Aorta (tissue), 5 donors: ENCODE results near the gene PLCB1. TPM values are rescaled to one million over a fixed set of nuclear protein-coding genes. Genes with fewer than 3 reads are reported as not detected.
A peak's percentile ranks its signal among the peaks of the same experiment; 100 is the strongest.

Experiments
- ATAC-seq: fragments of 200-7000 bp; cut with Tn5 transposase; one replicate; pipeline ENCODE4 v1.9.1; 2022; ENCODE audit warnings: moderate library complexity; ENCODE audit not compliant: low FRiP score
- DNase-seq, 2 donors: peaks; one replicate each; pipeline ENCODE4 v3.0.0-alpha.2; 2020
- H3K27ac ChIP-seq, 2 donors: one replicate each; pipeline ENCODE4 v1.5.1; 2013; ENCODE audit warnings: low read length in 2 of 2, mild to moderate bottlenecking in 2 of 2, moderate library complexity in 2 of 2, control low read depth in 1 of 2, inconsistent platforms in 1 of 2, low read depth in 1 of 2
- H3K27me3 ChIP-seq, 2 donors: one replicate each; pipeline ENCODE4 v1.6.1; 2013; ENCODE audit warnings: control low read depth in 1 of 2, low read length in 1 of 2, mild to moderate bottlenecking in 1 of 2, moderate library complexity in 1 of 2; ENCODE audit not compliant: insufficient read depth in 2 of 2, control insufficient read depth in 1 of 2
- H3K36me3 ChIP-seq, 2 donors: one replicate each; pipeline ENCODE4 v1.6.1; 2013; ENCODE audit warnings: control low read depth in 1 of 2, low read length in 1 of 2, mild to moderate bottlenecking in 1 of 2; ENCODE audit not compliant: insufficient read depth in 2 of 2, control insufficient read depth in 1 of 2
- H3K4me1 ChIP-seq, 2 donors: one replicate each; pipeline ENCODE4 v1.6.1; 2013; ENCODE audit warnings: low read length in 2 of 2, control low read depth in 1 of 2, mild to moderate bottlenecking in 1 of 2, moderate library complexity in 1 of 2; ENCODE audit not compliant: insufficient read depth in 2 of 2, control insufficient read depth in 1 of 2
- H3K4me3 ChIP-seq, 2 donors: one replicate each; pipeline ENCODE4 v1.5.1; 2013; ENCODE audit warnings: low read length in 2 of 2, control low read depth in 1 of 2, mild to moderate bottlenecking in 1 of 2
- H3K9me3 ChIP-seq: one replicate; pipeline ENCODE4 v1.6.1; 2013; ENCODE audit warnings: mild to moderate bottlenecking, low read length; ENCODE audit not compliant: control insufficient read depth
- WGBS, 2 donors: extraction: QIAGEN DNeasy Blood & Tissue Kit; methylation state at CpG; one replicate each; pipeline ENCODE4 v1.1.7; 2013; 5-methylcytosine and 5-hydroxymethylcytosine counted together
- intact Hi-C, 2 donors: fragments of 100-400 bp; cut with DNase I; formaldehyde crosslinking; loops; one replicate each; pipeline versions ENCODE4 v1.14.2 to v1.15.0; 2022
- long read RNA-seq, 2 donors: library from polyadenylated mRNA; unstranded; transcript quantifications; one replicate each; pipeline ENCODE4 v2.0.0, GENCODE V29; 2020 to 2021
- polyA plus RNA-seq, 2 donors: library from polyadenylated mRNA; stranded (reverse); fragments of 200-250 nt; gene quantifications; one replicate each; pipeline ENCODE4 v1.2.3, GENCODE V29; 2013
- total RNA-seq, 2 donors: library from RNA; stranded (reverse); fragmentation: NEBNext Ultra II Directional; extraction: Animal tissue kit (Norgen Biotek cat#: 25700); gene quantifications; one replicate each; pipeline ENCODE4 v1.2.1, GENCODE V29; 2021
- donor health status: healthy with polysubstance abuse.
- donor health status: Bipolar disorder and iron deficiency.
- donor health status: DM: no; HTN: no; CAD: no.
- donor health status: DM: no; HTN: no; CAD: no.
- donor health status: DM: yes; HTN: yes; CAD: no.

The PLCB1 gene
- total RNA-seq (10 to 100 TPM; 10.7 to 35.0 TPM), polyA plus RNA-seq (1 to 10 TPM; 1.4 to 2.4 TPM)
- long read RNA-seq, donor 1, partial matches to known transcripts = 2 of 21 reads
- long read RNA-seq, donor 1, other reads (novel, unspliced or antisense) = 19 of 21 reads
- long read RNA-seq, donor 2, full-length matches to known transcripts = 1 of 36 reads
- long read RNA-seq, donor 2, partial matches to known transcripts = 3 of 36 reads
- long read RNA-seq, donor 2, other reads (novel, unspliced or antisense) = 32 of 36 reads

DNA sequence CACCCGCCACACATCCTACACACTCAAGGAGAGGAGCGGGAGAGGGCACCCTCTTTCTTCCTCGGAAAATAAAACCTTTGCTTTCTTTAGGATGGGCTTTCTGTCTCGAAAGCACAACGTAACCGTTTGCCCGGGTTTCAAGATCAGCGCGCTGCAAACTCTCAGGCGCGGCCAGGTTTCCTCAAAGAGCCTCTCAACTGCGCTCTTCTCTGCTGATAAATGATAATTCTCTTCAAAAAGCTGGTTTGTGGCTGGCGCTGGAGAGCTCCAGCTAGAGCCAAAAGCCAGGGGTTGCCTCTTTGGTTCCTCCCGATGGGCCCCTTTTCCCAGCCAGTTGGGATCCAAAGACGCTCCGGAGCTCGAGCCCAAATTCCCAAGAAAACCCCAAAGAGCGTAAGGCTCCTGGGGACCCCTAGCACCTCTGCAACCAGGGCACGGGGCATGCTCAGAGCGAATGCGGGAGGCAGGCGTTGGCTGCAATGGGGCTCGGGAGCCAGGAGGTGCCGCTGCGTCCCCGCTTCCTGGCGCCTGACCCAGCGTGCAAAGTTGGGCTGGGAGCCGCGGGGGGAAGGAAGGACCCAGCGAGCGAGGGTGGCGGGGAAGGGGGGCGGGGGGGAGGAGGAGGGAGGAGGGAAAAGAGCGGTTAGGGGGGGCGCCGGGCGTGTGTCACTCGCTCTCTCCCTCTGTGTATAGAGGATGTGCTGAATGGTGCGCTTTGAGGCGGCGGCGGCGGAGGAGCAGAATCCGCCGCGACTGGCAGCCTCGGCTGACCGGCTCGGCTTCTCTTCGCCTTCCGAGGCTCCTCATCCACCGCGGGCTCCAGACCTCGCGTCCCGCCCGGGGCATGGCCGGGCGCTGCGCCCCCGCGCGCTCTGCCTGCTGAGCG lies at the start of gene PLCB1:
Gene PLCB1 (plus strand): TSS at position 669 of the 886 bp plus-strand sequence. CDS start 386 bp downstream, outside the sequence.
- no peaks in the 10 kb centered on the region for H3K27me3 ChIP-seq
- peak within 1 kb of the TSS; percentile 31 for H3K4me3 ChIP-seq
- H3K27ac ChIP-seq = no peak within 1 kb of the TSS
- no peaks in the 10 kb centered on the region for H3K36me3 ChIP-seq
- peak; percentile 83 to 93 for DNase-seq
- intact Hi-C loops = loop anchor here (5.0 to 10.0 kb wide), 2 partner anchors 255 to 593 kb away; no protein-coding TSS in a partner anchor
- 1% methylated on average over 33 to 65 of the region's 65 CpGs for WGBS, 2 donors
- no peaks in the 10 kb centered on the region for H3K4me1 ChIP-seq
- ATAC-seq = peak; percentile 96
- H3K9me3 ChIP-seq = no peaks in the 10 kb centered on the region

DNA sequence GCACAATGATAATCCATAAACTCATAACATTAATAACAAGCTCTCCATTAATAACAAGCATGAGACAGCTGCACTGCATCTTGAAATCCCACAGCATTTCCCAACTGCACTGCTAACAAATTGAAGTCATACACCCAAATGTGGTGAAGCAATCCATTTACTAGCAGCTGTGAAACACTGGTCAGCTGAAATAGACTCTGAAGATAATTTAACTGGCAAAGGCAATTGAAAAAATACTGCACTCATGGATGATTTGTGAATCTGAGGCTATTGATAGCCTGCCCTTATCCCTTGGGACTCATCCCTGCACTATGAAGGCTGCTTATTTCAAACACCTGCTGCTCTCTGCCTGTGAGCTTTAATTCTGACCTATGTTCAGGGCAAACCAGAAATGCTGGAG lies 49.1 kb upstream of the PLCB1 start:
- peak; percentile 65 for ATAC-seq
- H3K27ac ChIP-seq = no peak overlapping the region

DNA sequence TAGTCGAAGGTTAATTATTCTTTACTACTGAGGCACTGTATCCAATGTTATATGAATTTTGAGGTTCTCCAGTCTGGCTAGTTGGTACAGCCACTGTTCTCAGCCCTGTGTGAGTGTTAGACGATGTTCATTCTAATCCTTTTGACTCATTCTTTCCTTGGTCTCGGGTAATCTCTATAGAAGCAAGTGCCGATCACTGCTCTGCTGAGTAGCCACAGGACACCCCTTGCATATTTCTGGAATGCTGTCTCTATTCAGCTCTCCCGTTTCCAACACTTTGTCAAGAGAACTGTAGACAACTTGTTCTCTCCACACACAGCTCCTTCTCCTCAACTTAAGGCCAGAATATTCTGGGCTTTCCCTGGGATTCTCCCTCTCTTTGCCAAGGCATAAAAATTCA lies 42.4 kb upstream of the PLCB1 start:
- intact Hi-C loops = no loop called here
- H3K27me3 ChIP-seq = no peaks in the 10 kb centered on the region
- no peaks in the 10 kb centered on the region for H3K36me3 ChIP-seq
- WGBS, 2 donors = 77 to 78% methylated on average over 5 of the region's 5 CpGs
- no peak overlapping the region for H3K27ac ChIP-seq
- no peaks in the 10 kb centered on the region for H3K4me1 ChIP-seq
- H3K9me3 ChIP-seq = no peaks in the 10 kb centered on the region
- ATAC-seq = no peak
- DNase-seq = no peak
- H3K4me3 ChIP-seq = no peak overlapping the region

More for the DNA sequence above, 49.1 kb upstream of the PLCB1 start:
- Histone ChIP-seq H3K9me3 (no peaks in the 10 kb centered on the region), H3K4me1 (no peaks in the 10 kb centered on the region), H3K4me3 (no peak overlapping the region), H3K27me3 (no peaks in the 10 kb centered on the region), H3K36me3 (no peaks in the 10 kb centered on the region)
- no peak for DNase-seq
- intact Hi-C loops = no loop called here

DNA sequence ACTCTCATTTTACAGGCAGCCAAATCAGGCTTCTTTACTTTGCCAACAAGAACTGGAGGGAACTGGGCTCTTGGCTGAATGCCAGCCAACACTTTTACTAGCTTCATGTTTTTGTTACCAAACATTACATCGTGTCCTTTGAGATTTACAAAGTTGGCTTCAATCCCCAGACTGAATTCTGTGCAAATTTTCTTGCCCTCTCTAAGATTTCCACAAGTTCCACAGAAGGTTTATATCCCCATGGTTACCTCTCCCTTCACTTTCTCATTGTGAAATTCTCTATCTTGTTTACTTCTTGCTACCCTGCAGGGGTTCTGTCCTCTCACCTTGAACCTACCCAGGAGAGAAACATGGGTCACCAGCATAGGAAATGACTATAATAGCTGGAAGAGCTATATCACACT lies 37.6 kb upstream of the PLCB1 start:
- WGBS, 2 donors = 0 to 1% methylated on average over 1 of the region's 1 CpG
- Histone ChIP-seq H3K4me3 (no peak overlapping the region), H3K27me3 (no peaks in the 10 kb centered on the region), H3K36me3 (no peaks in the 10 kb centered on the region), H3K27ac (no peak overlapping the region), H3K4me1 (no peaks in the 10 kb centered on the region), H3K9me3 (no peaks in the 10 kb centered on the region)
- DNase-seq (peak in 1 of 2 donors; percentile 54), ATAC-seq (peak; percentile 79)
- intact Hi-C loops = no loop called here

DNA sequence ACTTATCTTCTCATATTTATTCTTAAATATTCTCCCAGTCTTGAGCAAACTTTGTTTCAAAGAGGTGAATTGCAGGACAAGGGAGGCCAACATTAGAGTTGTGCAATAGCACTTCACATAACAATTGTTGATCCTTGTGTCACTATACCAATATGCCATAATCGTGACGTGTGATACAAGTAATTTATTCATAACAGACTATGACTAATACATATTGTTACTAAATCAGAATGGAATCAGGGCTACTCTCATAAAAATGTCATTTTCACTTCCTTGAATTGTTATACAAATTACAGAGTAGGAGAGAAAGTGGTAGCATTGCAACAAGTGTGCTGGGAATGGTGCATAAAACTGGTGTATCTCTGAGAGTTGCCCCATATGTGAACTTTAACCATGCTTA lies 37.2 kb upstream of the PLCB1 start:
- no peak overlapping the region for H3K27ac ChIP-seq
- no peak for DNase-seq
- ATAC-seq = peak; percentile 52
- no peak overlapping the region for H3K4me3 ChIP-seq
- WGBS, 2 donors = 15 to 20% methylated on average over 2 of the region's 2 CpGs
- intact Hi-C loops = no loop called here
- no peaks in the 10 kb centered on the region for H3K36me3 ChIP-seq
- H3K4me1 ChIP-seq = no peaks in the 10 kb centered on the region
- no peaks in the 10 kb centered on the region for H3K27me3 ChIP-seq
- H3K9me3 ChIP-seq = no peaks in the 10 kb centered on the region

DNA sequence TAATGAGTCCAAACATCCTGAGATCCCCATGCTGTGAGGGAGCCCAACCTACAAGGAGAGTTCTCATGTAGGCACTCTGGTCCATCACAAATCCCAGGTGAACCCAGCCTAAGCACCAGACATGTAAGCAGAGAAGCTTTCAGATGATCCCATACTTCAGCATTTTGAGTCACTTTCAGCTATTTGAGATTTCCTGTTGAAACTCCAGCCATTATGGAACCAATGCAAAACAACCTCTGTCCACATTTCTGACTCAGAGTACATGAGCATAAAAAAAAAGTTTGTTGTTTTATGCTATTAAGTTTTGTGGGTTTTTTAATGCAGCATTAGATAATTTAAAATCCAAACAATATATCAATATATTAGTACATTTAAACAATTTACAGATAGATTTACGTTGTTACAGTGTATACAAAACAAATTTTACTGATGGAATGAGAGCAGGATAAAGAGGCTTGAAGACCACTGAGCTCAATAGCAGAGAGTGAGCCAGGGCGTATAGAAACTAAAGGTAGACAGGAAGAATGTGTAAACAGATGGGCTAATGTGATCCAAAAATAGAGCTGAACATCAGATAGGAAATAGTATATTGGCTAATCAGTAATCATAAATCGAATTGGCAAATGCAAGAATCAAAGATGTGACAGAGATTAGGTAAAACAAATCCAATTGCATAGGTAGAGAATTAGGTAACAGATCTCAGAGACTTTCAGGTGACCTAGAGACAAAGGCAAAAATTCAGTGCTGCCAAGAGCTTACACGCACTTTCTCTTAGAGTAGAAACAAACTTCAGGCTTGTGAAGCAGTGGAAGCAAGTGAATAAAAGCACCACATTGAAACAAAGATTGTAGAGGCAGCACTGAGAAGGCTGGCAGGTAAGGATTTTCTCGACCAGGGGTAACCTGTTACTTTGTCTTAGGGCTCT lies 36.2 kb upstream of the PLCB1 start:
- ATAC-seq (no peak), DNase-seq (no peak)
- H3K4me3 ChIP-seq = no peak overlapping the region
- no peaks in the 10 kb centered on the region for H3K9me3 ChIP-seq
- 70 to 75% methylated on average over 5 of the region's 5 CpGs for WGBS, 2 donors
- no peaks in the 10 kb centered on the region for H3K27me3 ChIP-seq
- H3K27ac ChIP-seq = no peak overlapping the region
- H3K36me3 ChIP-seq = no peaks in the 10 kb centered on the region
- intact Hi-C loops = no loop called here
- H3K4me1 ChIP-seq = no peaks in the 10 kb centered on the region

DNA sequence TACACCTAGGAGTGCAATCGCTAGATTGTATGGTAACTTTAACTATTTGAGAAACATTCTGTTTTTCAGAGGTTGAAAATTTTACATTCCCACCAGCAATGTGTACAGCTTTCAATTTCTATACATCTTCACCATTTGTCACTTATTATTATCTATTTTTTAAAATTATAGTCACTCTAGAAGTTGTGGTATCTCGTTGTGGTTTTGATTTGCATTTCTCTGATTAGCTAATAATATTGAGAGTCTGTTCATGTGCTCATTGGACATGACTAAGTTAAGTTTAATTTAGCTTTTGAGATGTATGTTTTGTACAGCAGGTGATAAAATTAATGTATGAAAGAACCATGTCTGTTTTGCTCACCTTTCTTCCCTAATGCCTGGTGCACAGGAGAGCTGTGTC lies 34.8 kb upstream of the PLCB1 start:
- H3K27ac ChIP-seq = no peak overlapping the region

DNA sequence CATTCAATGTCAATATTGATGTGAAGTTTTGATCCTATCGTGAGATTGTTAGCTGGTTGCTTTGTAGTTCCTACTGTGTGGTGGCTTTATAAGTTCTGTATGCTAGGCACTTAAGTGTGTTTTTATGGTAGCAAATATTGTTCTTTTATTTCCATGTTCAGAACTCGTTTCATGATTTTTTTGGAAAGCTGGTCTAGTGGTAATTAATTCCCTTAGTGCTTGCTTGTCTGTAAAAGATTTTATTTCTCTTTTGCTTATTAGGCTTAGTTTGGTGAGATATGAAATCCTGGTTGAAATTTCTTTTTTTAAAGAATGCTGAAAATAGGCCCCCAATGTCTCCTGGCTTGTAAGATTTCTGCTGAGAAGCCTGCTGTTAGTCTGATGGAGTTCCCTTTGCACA lies 27.8 kb upstream of the PLCB1 start:
- intact Hi-C loops = no loop called here
- Histone ChIP-seq H3K9me3 (peaks cover 3% of the 10 kb centered on the region), H3K27me3 (no peaks in the 10 kb centered on the region), H3K4me1 (no peaks in the 10 kb centered on the region), H3K36me3 (no peaks in the 10 kb centered on the region), H3K27ac (no peak overlapping the region), H3K4me3 (no peak overlapping the region)
- ATAC-seq (no peak), DNase-seq (no peak)
- 92 to 96% methylated on average over 2 of the region's 2 CpGs for WGBS, 2 donors

More for the DNA sequence above, 34.8 kb upstream of the PLCB1 start:
- WGBS, 2 donors = 70 to 74% methylated on average over 2 of the region's 2 CpGs
- Histone ChIP-seq H3K36me3 (no peaks in the 10 kb centered on the region), H3K9me3 (no peaks in the 10 kb centered on the region), H3K27me3 (no peaks in the 10 kb centered on the region), H3K4me3 (no peak overlapping the region), H3K4me1 (no peaks in the 10 kb centered on the region)
- intact Hi-C loops = no loop called here
- ATAC-seq = no peak
- DNase-seq = no peak
